Activated T-cell treated with anti-CD3 and anti-CD28 coated beads for 4 hours (primary cell): ENCODE data around the gene SCUBE1.

Experiments used
- DNase-seq: peaks from one replicate; pipeline ENCODE4 v3.0.0-alpha.2; 2020

Gene SCUBE1

GRCh38 chr22:43187171-43188099, 155.7 kb downstream of the SCUBE1 start:
- peak; percentile 87 for DNase-seq

GRCh38 chr22:43186272-43187170, 156.7 kb downstream of the SCUBE1 start, which contains the start of gene TTLL12:
Gene TTLL12, minus strand, starts transcription at chr22:43187134. Its CDS starts 65 bp downstream, at chr22:43187069.
- peak; percentile 21 for DNase-seq

GRCh38 chr22:43185860-43186261, 157.3 kb downstream of the SCUBE1 start:
- DNase-seq, result no peak

- no peak for DNase-seq
These were observed 159.5 kb downstream of the SCUBE1 start for GRCh38 chr22:43183496-43184277.

- DNase-seq, result no peak
These were observed 160.4 kb downstream of the SCUBE1 start for GRCh38 chr22:43182726-43183125.

GRCh38 chr22:43182118-43182517, 161.1 kb downstream of the SCUBE1 start:
- DNase-seq, result no peak

GRCh38 chr22:43181321-43182076, 161.7 kb downstream of the SCUBE1 start:
- DNase-seq, result no peak

GRCh38 chr22:43180670-43181069, 162.5 kb downstream of the SCUBE1 start:
- no peak for DNase-seq

- no peak for DNase-seq
These were observed 163.3 kb downstream of the SCUBE1 start for GRCh38 chr22:43179911-43180195.

- no peak for DNase-seq
These were observed 163.8 kb downstream of the SCUBE1 start for GRCh38 chr22:43179146-43179910.

GRCh38 chr22:43177479-43177878, 165.7 kb downstream of the SCUBE1 start:
- no peak for DNase-seq

GRCh38 chr22:43176090-43176489, 167.1 kb downstream of the SCUBE1 start:
- no peak for DNase-seq

- DNase-seq, result no peak
These were observed 168.1 kb downstream of the SCUBE1 start for GRCh38 chr22:43174941-43175531.

GRCh38 chr22:43173976-43174720, 169.0 kb downstream of the SCUBE1 start:
- DNase-seq, result no peak

- DNase-seq, result no peak
These were observed 169.6 kb downstream of the SCUBE1 start for GRCh38 chr22:43173566-43173965.

GRCh38 chr22:43172191-43172590, 171.0 kb downstream of the SCUBE1 start:
- DNase-seq, result no peak

- DNase-seq, result no peak
These were observed 171.6 kb downstream of the SCUBE1 start for GRCh38 chr22:43171607-43172006.

GRCh38 chr22:43171019-43171491, 172.1 kb downstream of the SCUBE1 start:
- no peak for DNase-seq

- DNase-seq, result no peak
These were observed 173.1 kb downstream of the SCUBE1 start for GRCh38 chr22:43170131-43170480.
